GM18508 (cell line): ENCODE measurements around the gene MRNIP.
"Not testable (repeated sequence)": the region's sequence is repeated elsewhere in the genome, so short reads cannot be mapped to it uniquely, and the experiment has no call there.

Experiments
- ATAC-seq: cut with Tn5 transposase; IDR thresholded peaks from one replicate; pipeline ENCODE4 v1.9.1; 2021; ENCODE audit warnings: moderate number of reproducible peaks; ENCODE audit not compliant: insufficient read depth, unreplicated experiment

MRNIP gene

GRCh38 chr5:179852993-179853547 is 5.5 kb downstream of the MRNIP start:
- ATAC-seq: no peak

DNA sequence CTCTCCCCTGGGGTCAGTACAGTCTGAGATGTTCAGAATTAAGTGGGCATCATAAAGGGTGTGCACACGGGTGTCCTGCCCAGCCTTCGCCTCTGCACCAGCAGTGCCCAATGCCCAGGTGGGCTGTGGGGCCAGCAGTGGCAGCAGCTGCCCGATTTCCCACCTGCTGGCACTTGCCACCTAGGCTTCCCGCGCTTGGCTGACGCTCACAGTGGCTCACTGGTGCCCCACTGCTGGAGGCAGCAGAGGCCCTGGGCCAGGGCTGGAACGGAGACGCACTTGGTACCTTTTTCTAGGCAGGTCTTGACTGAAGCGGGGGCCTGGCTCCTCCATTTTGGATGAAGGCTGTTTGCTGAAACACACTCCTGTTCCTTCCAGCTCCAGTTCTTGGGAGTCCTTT is 17.0 kb downstream of the MRNIP start:
- ATAC-seq: no peak

DNA sequence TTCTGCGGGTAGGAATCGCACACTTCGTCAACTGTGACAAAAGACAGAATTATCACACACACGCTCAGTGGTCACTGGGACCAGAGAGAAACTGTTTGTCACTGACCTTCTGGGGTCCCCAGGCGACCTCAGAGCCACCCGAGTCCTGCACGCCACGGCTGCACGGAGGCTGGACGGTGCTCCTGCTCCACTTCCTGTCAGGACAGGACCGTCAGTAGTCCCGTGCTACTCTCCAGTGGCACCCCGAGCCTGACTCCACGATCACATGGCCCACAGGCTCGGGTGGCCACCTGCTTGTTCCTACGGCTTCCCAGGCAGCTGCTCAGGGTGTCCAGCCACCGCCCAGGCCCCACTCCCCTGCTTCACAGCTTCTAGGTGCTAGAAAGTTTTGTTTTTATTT is 17.9 kb downstream of the MRNIP start:
- ATAC-seq: no peak

DNA sequence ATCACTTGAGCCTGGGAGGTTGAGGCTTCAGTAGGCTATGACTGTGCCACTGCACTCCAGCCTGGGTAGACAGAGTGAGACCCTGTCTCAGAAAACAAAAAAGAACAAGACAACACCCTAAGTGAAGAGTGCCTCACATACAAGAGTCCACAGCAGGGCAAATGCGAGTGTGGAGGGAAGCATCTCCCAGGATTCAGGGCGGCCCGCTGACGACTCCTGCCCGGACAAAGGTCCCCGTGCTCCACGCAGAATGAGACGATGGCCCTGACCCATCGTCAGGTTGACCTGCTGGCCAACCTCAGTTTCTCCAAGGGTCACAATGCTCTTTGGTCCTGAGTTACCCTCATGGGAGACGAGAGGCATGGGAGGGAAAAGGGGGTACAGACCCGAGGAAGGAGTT is 18.3 kb downstream of the MRNIP start:
- no peak for ATAC-seq

DNA sequence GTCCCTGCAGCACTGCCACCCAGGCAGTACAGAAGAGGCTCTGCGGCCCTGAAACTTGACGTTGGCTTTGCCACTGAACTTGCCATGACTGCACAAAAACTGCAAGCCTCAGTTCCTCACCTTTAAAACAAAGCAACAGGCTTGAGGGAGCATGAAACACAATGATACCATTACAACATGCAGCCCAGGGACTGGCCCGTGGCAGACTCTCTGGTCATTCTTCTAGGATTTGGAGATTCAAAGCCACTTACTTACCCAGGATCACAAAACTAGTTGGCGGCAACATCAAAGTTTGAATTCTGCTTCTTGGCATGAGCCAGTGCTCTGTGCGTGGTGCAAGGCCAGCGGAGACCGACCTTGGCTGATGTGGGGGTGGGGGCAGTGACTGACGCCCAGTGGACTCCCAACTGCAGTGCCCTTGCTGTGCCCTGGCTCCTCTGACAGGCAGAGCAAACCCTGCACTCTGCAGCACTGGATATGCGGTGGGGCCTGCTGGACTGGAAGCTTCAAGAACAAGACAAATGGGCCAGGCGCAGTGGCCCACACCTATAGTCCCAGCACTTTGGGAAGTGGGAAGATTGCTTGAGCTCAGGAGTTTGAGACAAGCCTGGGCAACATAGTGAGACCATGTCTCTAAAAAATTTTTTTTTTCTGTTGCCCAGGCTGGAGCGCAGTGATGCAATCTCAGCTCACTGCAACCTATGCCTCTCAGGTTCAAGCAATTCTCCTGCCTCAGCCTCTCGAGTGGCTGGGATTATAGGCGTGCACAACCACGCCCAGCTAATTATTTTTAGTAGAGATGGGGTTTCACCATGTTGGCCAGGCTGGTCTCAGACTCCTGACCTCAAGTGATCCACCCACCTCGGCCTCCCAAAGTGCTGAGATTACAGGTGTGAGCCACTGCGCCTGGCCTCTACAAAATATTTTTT is 19.0 kb downstream of the MRNIP start:
- ATAC-seq: no peak

DNA sequence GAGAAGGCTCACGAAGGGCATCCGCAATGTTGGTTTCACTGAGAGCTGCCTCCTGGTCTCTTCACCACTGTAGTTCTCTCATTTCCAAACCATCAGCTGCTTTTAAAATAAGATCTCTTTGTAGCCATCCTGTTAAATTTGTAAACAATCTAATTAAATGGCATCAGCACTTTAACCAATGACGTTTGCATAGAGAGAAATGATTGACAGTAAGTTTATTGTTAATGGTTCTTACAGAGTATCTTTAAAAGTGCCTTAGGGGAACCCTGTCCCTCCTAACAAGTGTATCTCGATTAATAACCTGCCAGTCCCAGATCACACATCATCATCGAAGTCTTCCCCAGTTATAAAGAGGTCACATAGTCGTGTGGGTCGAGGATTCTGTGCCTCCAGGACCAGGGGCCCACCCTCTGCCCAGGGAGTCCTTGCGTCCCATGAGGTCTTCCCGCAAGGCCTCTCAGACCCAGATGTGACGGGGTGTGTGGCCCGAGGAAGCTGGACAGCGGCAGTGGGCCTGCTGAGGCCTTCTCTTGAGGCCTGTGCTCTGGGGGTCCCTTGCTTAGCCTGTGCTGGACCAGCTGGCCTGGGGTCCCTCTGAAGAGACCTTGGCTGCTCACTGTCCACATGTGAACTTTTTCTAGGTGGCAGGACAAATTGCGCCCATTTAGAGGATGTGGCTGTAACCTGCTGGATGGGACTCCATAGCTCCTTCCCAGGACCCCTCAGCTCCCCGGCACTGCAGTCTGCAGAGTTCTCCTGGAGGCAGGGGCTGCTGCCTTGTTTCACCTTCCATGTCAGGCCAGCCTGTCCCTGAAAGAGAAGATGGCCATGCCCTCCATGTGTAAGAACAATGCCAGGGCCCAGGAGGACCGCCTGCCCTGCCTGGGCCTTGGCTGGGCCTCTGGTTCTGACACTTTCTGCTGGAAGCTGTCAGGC is 21.3 kb downstream of the MRNIP start:
- no peak for ATAC-seq

DNA sequence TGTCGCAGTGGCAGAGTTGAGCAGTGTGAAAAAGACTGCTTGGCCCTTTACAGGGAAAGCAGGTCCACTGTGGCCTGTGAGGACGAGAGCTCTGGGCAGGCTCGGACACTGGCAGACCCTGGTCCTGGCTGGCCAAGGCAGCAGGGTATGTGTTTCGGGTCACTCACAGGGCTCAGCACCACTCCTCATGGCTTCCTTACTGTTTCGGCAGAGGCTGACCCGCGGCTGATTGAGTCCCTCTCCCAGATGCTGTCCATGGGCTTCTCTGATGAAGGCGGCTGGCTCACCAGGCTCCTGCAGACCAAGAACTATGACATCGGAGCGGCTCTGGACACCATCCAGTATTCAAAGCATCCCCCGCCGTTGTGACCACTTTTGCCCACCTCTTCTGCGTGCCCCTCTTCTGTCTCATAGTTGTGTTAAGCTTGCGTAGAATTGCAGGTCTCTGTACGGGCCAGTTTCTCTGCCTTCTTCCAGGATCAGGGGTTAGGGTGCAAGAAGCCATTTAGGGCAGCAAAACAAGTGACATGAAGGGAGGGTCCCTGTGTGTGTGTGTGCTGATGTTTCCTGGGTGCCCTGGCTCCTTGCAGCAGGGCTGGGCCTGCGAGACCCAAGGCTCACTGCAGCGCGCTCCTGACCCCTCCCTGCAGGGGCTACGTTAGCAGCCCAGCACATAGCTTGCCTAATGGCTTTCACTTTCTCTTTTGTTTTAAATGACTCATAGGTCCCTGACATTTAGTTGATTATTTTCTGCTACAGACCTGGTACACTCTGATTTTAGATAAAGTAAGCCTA is 22.2 kb downstream of the MRNIP start:
- ATAC-seq: no peak

GRCh38 chr5:179834871-179835270 is 23.7 kb downstream of the MRNIP start:
- not testable (repeated sequence) for ATAC-seq

DNA sequence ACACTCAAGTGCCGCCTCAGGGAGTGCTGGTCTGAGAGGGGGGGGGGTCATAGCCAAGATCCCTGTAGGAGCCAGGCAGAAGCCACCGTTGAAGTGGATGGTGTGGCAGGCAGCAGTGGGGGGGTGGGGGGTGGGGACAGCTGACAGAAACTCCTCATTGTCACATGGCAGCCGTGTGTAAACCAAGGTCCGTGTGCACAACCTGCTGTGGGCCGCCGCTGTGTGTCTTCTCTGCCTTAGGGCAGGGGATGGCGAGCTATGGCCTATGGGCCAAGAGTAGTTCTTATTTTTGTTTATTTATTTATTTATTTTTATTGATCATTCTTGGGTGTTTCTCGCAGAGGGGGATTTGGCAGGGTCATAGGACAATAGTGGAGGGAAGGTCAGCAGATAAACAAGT is 24.5 kb downstream of the MRNIP start:
- ATAC-seq: no peak

- no peak for ATAC-seq
These were observed 24.9 kb downstream of the MRNIP start for GRCh38 chr5:179833709-179834070.

GRCh38 chr5:179833056-179833708 is 25.4 kb downstream of the MRNIP start:
- no peak for ATAC-seq

- no peak for ATAC-seq
These were observed 26.4 kb downstream of the MRNIP start for GRCh38 chr5:179832039-179832745.

- ATAC-seq: no peak
These were observed 27.7 kb downstream of the MRNIP start for GRCh38 chr5:179830818-179831468.

GRCh38 chr5:179829732-179830435 is 28.7 kb downstream of the MRNIP start:
- ATAC-seq: no peak

GRCh38 chr5:179828756-179829421 is 29.7 kb downstream of the MRNIP start:
- ATAC-seq: no peak

DNA sequence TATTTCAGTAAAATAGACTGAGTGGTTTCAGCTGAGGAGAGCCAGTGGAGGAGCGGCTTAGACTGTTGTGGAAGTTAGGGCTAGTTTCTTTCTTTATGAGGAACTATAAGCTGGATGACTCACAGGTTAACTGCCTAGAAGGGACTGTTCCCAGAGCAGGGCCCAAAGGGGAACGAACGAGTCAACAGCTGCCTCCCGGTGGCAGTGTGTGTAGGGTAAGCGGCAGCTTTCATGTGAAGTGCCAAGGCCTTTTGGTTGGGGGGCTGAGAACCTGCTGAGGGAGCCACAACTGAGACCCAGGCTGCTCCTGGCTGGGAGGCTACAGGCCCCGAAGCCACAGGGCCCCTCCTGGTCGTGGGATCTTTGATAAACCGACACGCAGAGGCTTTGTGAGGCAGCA is 30.9 kb downstream of the MRNIP start:
- no peak for ATAC-seq

- no peak for ATAC-seq
These were observed 32.9 kb downstream of the MRNIP start for GRCh38 chr5:179825655-179826182.
